ENCODE data around the gene CORO7.
"Not testable (repeated sequence)": the region's sequence is repeated elsewhere in the genome, so short reads cannot be mapped to it uniquely, and the experiment has no call there.

CORO7 gene

GRCh38 chr16:4338125-4338582 lies 78.2 kb downstream of the CORO7 start:
- no peak for DNase-seq (ENCODE audit: low read depth in 3 of 3)

- no peak for DNase-seq (ENCODE audit: low read depth in 3 of 3)
Measured at GRCh38 chr16:4337540-4338088, 78.8 kb downstream of the CORO7 start.

- no peak for DNase-seq (ENCODE audit: low read depth in 3 of 3)
Measured at GRCh38 chr16:4336701-4337539, 79.5 kb downstream of the CORO7 start.

- no peak for DNase-seq (ENCODE audit: low read depth in 3 of 3)
Measured at GRCh38 chr16:4334724-4335495, 81.5 kb downstream of the CORO7 start.

GRCh38 chr16:4333714-4334113 lies 82.7 kb downstream of the CORO7 start:
- not testable (repeated sequence) for DNase-seq (ENCODE audit: low read depth in 3 of 3)

GRCh38 chr16:4333308-4333638 lies 83.1 kb downstream of the CORO7 start:
- no peak for DNase-seq (ENCODE audit: low read depth in 3 of 3)

- DNase-seq (ENCODE audit: low read depth in 3 of 3), result no peak
Measured at GRCh38 chr16:4332623-4333307, 83.6 kb downstream of the CORO7 start.

GRCh38 chr16:4332083-4332482 lies 84.3 kb downstream of the CORO7 start:
- no peak for DNase-seq (ENCODE audit: low read depth in 3 of 3)

GRCh38 chr16:4330277-4330874 lies 86.0 kb downstream of the CORO7 start:
- DNase-seq (ENCODE audit: low read depth in 3 of 3), result peak; percentile 41 to 76 (median 44)

GRCh38 chr16:4328782-4329775 lies 87.3 kb downstream of the CORO7 start:
- DNase-seq (ENCODE audit: low read depth in 3 of 3), result no peak

- DNase-seq (ENCODE audit: low read depth in 3 of 3), result peak in 2 of 3 donors; percentile 39 to 43
Measured at GRCh38 chr16:4328046-4328781, 88.2 kb downstream of the CORO7 start.

GRCh38 chr16:4327386-4328045 lies 88.9 kb downstream of the CORO7 start:
- no peak for DNase-seq (ENCODE audit: low read depth in 3 of 3)

- DNase-seq (ENCODE audit: low read depth in 3 of 3), result no peak
Measured at GRCh38 chr16:4325253-4325758, 91.1 kb downstream of the CORO7 start.

- DNase-seq (ENCODE audit: low read depth in 3 of 3), result no peak
Measured at GRCh38 chr16:4324492-4325252, 91.7 kb downstream of the CORO7 start.

GRCh38 chr16:4323845-4324488 lies 92.4 kb downstream of the CORO7 start:
- DNase-seq (ENCODE audit: low read depth in 3 of 3), result no peak

- DNase-seq (ENCODE audit: low read depth in 3 of 3), result no peak
Measured at GRCh38 chr16:4323071-4323844, 93.1 kb downstream of the CORO7 start.

Measured in stimulated activated CD4-positive, alpha-beta T cell treated with anti-CD3 and anti-CD28 coated beads, TNF-alpha, amount 100 ng/mL, for 48 hours (primary cell).